GOT3 (cell line): Measurements from ENCODE around the gene SCO2.

Source experiments
- DNase-seq: peaks from one replicate; lab custom pipeline; 2025; ENCODE audit warnings: mixed read lengths; lab: John Stamatoyannopoulos, UW

SCO2 gene, protein sequence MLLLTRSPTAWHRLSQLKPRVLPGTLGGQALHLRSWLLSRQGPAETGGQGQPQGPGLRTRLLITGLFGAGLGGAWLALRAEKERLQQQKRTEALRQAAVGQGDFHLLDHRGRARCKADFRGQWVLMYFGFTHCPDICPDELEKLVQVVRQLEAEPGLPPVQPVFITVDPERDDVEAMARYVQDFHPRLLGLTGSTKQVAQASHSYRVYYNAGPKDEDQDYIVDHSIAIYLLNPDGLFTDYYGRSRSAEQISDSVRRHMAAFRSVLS

DNA sequence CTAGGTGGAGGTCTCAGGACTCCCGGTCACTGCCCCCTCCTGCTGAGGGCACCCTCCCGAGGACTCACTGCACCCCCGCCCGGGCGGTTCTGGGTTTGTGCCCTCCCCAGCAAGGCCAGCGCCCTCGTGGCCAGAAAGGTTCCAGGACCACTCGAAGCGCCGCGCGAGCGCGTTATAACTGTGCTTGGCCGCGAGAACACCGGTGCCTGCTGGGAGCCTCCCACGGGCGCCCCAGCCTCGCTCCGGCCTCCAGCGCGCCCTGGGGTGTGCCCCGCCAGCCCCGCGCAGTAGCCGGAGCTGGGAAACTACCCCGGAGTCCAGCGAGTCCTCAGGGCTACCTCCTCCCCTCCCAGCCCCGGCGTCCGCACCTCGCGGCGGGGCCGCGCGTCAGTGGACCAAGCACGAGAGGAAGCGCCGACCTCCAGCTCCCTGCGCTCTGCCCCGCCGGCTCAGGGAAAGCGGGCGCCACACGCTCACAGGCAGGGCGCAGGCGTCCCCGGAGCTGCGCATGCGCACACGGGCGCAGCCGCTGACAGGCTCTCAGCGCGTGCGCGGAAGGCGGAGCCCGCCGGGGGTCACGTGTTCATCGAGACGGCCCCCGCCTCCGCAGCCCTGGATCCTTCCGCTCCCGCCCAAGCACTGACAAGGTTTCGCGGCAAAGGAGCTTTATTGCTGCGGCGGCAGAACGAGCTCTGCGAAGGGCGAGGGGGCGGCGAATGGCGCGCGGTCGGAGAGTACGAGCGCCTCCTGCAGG is at the start of gene SCO2:
SCO2 (minus strand) TSS at position 495 of the 754 bp plus-strand sequence. CDS start 1,187 bp downstream, outside the sequence.
- DNase-seq, result peak; percentile 92

DNA sequence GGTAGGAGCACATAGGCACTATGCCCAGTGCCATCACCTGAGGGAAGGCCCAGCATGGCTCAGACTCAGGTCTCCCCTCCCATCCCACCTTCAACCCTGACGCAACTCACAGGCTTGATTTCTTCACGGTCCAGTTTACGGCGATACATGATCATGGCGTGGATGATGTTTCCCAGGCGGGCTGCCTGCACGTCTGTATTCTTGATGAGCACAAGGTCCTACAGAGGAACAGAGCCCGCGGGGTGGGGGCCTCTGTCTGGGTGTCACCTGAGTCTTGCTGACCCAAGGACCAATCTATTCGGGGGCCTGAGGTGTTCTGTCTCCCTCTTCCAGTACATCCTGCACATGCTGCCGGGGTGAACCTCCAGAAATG is 49.0 kb upstream of the SCO2 start:
- DNase-seq, result no peak

DNA sequence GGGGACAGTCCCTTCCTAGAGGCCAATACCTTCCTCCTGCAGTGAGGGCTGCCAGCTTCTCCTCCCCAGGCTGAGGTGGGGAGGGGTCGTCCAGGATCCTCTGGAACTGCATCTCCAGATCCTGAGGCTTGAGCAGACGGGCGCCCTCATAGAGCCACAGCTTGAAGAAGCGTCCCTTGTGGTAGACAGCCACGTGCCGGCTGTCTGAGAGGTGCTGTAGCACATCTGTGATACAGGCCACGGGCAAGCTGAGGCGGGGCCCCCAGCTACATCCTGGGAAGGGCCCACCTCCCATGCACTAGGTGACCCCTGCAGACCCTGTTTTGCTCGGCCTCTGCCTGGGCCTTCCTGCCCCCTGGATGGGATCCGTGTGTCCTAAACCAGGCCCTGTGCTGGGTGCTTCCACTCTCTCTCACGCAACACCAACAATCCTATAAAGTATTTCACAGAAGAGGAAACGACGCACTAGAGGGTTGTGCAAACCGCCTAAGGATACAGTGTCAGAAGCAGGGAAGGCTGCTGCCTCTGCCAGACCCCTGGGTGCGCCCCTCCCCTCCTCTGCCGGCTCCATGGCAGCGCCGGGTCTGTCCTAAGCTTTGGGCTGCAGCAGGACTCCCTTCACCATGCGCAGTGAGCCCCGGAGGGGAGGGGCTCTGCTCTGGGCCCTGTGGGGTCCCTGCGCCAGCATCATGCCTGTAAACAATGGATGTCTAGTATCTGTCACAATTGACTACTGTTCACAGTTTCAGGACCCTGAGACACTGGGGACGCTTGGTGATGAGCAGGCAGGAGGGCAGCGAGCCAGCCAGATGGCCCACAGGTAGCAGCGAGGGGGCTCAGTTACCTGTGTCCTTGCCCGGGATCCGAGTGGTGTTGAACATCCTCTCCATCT is 48.3 kb upstream of the SCO2 start:
- no peak for DNase-seq

DNA sequence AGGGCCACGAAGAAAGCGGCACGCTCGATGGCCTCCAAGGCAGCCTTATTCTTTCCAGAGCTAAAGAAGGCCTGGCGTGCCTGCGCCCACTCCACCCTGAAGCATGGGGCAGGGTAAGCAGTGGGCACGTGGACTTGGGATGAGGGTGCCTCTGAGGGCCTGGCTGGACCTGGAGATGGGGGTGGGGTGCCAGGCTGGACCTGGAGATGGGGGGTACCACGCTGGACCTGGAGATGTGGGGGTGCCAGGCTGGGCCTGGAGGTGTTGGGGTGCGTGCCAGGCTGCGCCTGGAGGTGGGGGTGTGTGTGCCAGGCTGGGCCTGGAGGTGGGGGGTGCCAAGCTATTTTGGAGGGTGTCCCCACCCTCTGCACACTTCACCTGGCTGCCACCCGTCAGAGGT is 47.6 kb upstream of the SCO2 start:
- DNase-seq, result no peak

DNA sequence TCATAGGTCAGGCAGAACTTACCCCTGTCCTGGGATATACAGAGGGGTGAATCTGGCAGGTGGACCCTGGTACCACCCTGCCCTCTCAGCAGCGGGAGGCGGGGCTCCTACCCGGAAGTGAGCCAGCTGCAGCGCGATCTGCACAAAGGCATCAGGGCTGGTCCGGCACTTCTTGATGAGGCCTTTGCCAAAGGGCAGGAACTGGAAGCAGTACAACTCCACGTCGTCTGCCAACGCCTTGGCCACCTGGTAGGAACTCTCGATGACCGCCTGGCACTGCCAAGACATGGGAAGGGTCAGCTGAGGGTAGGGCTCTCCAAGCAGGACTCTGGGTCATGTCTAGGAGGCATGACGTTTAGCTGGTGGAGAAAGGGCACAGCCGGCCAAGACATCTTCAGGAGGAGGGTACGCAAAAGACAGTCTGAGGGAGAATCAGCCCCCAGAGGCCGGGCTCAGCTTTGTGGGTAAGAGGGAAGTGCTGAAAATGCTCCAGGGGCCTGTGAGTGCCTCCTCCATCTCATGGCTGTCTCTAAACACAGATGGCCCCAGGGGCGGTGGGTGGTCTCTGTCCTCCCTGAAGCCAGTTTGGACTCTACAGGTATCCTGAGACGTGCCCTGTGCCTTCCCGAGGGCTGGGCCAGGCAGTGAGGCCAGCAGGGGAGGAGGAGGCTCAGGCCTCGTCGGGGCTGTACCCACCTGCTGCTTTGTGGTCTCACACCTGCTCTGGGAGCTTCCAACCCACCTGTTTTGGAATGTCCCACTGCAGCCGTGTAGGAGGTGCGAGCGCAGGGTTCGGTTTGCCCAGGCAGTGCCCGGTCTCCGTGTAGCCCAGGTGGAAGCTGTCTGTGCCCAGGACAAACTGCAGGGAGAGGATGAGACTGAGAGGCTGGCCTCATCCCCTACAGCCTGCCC is 46.1 kb upstream of the SCO2 start:
- DNase-seq, result no peak

DNA sequence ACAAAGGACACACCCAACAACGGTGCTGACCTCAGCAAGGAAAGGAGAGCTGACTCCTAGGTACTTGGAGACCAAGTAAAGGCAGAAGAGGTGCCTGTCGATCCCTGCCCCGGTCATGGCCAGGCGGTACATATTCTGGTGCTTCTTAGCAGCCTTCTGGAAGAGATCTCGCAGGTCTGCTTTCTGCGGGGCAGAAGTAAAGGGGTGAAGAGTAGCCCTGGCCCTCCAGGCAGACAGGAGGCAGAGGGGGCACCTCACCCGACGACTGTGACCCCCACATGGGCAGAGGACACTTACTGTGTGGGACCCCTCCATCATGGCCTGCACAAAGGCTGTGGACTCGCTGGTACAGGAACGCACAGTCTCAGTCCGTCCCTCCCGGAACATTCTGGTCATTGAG is 45.5 kb upstream of the SCO2 start:
- DNase-seq, result no peak

DNA sequence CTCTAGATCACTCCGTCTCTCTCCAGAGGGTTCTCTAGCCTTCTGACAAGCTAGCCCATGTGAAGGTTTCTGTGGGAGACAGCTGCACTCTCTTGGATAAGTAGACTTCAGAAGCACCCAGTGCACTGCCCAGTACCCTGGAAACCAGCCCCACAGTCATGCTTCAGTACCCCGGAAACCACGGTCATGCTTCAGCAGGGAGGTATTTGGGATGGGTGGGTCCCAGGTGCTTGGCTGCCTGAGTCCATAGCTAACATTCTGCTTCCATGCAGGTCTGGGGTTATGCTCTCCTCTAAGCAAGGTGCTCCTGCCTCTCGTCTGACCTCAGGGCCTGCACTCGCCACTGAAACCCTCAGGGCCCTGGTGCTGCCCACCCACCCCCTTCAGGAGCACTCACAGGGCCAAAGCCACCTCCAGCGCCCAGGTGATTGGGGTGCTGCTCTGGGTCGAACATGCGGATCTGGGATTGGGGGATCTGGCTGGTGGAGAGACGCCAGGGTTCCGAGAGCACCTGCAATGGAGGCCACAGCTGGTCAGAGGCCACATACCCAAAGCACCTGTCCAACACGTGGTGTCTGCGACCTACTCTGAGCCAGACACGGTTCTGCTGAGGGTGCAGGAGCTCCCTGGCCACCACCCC is 44.6 kb upstream of the SCO2 start:
- no peak for DNase-seq

DNA sequence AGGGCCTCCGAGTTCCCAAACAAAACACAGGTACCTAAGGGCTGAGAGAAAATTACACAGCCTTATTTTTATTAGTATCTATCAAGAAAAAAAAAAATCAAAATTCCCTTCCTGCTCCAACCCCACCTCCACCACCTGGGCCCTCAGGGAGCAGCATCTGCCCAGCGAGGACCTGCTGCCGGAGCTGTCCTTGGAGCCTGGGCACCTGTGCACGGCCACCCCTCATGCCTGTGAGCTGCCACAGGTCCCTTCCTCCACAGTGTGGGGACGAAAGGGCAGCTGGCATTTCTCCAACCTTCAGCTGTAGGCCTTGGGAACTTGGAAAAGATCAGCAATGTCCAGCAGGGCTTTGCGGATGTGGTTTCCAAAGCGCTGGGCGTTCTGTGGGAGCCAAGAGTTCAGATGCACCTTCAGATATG is 43.7 kb upstream of the SCO2 start:
- DNase-seq, result no peak

DNA sequence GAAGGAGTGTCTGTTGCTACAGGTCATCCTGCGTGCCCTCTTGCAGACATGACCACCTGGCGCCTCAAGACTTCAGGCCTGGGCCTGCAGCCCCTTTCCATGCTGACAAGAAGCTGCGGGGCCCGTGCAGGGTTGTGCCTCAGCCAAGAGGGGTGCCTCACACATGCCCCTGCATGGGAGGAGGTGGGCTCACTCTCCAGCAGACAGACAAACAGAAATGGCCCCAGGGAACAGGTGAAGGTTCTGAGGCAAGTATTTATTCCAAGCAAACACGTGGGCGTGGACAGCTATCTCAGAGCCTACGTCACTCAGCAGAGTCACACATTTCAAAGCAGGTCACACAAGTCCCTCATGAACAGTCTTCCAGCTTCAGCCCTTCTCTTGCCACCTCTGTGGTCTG is 43.2 kb upstream of the SCO2 start:
- no peak for DNase-seq

DNA sequence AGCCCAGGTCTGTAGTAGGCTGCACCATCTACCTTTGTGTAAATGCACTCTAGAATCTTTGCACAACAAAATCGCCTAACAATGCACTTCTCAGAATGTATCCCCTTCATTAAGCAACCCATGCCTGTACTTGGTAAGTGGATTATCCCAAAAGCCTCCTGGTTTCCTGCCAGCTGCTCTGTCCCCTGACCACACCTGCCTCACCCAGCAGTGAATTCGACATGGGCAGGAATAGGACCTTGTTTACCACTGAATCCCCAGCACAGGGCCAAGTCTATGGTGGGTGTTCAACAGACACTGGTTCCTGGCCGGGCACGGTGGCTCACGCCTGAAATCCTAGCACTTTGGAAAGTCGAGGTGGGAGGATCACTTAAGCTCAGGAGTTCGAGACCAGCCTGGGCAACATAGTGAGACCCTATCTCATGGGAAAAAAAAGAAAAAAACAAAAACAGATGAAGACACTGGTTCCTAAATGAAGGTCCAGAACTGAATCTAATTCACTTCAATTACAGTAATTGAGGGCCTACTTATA is 42.4 kb upstream of the SCO2 start:
- no peak for DNase-seq

DNA sequence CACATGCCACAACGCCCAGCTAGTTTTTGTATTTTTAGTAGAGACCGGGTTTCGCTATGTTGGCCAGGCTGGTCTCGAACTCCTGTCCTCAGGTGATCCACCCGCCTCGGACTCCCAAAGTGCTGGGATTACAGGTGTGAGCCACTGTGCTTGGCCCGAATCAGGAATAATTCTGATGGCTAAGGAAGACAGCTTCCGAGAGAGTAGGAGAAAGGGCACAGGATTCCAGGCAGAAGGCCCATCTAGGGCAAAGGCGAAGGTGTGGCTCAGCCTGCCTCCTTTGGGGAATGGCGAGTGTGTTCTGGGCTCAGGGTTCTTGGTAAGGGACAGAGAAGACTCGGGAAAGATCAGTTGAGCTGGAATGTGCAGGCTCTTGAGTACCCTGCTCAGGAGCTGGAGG is 38.9 kb upstream of the SCO2 start:
- no peak for DNase-seq

DNA sequence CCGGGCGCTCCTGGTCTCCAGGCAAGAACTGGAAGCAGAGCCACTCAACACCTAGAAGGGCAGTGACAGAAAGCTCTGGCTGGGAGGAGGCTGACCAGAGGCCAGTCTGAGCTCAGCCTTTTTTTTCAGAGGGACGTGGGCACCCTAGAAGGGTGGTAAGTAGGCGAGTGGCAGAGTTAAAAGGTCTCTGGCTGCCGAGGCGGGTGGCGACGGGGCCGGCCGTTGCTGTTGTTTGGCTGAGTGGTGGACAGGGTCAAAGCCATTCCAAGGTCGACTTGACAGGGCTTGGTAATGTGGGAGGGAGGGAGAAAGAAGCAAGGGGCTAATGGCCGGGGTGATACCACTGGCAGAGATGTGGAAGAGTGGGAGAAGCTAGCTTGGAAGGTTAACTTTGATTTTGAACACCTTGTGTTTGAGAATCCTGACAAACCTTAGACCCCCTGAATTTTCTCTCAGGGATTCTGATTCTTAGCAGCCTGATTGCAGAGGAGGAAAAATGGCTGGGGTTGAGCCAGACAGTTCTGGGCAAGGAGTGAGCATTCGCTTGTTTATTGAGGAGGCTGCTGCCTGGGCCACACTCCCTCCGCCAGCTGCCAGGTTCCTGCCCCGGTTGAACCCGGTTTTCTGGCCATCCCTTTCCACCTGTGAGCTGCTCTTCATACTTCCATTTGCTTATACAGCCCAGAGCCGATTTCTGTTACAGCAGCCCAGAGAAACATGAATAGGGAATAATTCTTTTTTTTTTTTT is 38.2 kb upstream of the SCO2 start:
- DNase-seq, result no peak

DNA sequence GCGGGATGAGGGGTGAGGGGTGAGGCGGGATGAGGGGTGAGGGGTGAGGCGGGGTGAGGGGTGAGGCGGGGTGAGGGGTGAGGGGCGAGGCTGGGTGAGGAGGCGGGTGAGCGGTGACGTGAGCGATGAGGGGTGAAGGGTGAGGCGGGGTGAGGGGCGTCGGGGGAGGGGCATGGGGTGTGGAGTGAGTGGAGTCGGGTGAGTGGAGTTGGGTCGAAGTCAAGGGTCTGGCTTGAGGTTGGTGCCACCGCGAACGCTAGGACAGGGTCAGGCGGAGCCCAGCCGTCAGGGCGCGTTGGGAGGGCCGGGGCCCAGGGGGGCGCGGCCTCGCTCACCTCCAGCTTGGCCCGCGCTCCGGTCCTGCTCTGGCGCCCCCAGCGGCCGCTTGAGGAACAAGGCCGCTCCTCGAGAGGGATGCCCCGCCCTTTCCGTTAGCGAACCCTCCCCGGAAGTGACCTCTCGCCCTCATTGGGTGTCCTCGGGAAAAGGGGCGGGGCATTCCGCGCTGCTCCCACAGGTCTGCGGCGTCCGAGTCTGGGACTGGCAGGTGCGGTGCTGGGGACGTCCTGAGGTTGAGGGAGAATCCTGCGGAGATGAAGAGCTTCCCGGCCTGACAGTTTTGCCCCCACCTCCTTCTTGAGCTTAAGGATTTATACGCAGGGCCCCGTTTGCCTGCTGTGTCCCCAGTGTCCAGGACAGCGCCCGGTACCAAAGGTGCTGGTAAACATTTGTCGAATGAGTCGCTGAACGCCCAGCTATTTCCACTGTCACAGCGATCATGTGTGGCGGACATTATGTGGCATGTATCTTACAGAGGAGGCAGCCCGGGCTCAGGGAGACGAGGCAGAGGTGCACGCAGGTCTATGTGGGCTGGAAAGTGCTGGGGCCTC is 37.4 kb upstream of the SCO2 start, which contains the start of gene SYCE3:
SYCE3 (minus strand) TSS at position 397 of the 890 bp plus-strand sequence. CDS start 6,514 bp downstream, outside the sequence.
- peak; percentile 89 for DNase-seq

DNA sequence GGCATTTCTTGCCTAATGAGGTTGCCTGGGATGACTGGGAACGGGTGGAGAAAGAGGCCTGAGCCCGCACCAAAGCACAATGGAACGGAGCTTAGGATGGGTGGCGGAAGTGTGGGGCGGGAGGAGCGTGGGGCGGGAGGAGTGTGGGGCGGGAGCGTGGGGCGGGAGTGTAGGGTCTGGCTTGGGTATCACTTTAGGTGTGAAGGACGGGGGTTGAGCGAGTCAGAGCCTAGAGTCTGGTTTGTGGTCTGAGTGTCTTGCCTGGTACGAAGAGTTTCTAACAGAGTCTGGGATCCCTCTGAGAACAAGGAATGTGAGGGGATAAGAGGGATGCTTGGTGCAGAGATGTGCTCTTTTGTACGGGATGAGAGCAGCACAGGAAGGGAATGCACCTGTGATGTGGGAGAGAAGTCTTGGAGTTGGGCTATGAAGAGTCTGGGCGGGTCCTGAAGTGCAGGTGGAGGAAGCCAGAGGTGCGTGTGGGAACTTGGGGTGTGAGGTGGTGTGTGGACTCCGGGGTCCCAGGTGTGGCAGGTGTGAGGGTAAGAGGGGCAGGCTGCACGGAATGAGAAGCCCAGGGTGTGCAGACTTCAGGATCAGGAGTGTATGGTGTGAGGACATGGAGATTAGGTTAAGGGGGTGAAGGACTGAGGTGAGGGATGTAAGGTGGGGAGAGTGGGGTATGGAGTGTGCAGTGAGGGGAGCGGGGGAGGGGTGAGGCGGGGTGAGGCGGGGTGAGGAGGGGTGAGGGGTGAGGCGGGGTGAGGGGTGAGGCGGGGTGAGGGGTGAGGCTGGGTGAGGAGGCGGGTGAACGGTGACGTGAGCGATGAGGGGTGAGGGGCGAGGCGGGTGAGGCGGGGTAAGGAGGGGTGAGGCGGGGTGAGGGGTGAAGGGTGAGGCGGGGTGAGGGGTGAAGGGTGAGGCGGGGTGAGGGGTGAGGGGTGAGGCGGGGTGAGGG is 36.3 kb upstream of the SCO2 start:
- no peak for DNase-seq

DNA sequence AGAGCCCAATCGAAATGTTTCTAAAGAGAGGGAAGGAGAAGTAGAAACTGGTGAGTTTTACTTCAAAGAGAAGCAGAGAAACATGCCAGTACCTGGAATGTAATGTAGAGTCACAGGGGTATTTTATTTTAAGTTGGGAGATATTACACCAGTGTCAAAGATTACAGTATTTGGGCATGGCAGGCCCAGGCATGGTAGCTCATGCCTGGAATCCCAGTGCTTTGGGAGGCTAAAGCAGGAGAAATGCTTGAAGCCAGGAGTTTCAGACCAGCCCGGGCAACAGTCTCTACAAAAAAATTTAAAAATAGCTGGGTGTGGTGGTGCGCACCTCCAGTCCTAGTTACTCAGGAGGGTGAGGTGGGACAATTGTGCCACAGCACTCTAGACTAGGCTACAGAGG is 34.6 kb upstream of the SCO2 start:
- DNase-seq, result no peak

DNA sequence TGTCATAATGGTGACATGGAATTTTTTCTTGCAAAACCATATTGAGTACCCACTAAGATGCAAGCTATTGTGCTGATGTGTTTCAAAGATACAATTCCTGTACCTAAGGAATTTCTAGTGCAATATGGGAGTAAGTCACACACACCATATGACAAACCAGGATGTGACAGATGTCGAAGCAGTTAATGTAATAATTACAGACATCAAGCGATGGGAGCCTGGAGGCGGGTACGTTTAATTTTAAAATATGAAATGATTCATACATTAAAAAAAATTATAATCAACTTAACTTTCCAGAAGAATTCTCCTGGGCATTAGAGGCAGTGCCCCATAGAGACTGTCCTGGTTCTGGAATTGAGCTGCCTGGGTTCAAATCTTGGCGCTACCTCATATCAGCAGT is 31.3 kb upstream of the SCO2 start:
- no peak for DNase-seq

DNA sequence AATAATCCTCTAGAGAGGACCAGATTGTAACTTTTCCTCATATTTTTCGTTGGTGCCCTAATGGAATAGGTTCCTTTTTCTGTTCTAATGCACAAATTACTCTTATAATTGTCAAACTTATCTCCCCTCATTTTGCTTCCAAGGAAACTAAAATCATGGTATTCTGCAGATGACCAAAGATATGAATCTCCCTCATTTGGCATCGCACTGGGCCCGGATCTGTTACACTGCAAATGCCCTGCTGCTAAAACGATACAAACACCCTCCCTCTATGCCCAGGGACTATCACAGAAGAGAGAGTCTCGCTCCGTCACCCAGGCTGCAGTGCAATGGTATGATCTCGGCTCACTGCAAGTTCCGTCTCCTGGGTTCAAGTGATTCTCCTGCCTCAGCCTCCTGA is 27.9 kb upstream of the SCO2 start:
- DNase-seq, result no peak
